ENCODE results near the gene DMP1.
A peak's percentile ranks its signal among the peaks of the same experiment; 100 is the strongest.

The DMP1 gene

GRCh38 chr4:87649980-87650379 lies at the start of gene DMP1:
TSS of gene DMP1 (plus strand) at chr4:87650280. CDS start at chr4:87656493, 6,213 bp downstream.
- DNase-seq: no peak

- DNase-seq: no peak
These were observed 48.7 kb upstream of the DMP1 start for GRCh38 chr4:87601361-87601760.

- no peak for DNase-seq
These were observed 41.9 kb upstream of the DMP1 start, which contains the start of gene DSPP for GRCh38 chr4:87608229-87608628. TSS of gene DSPP (plus strand) at chr4:87608529. CDS start at chr4:87610909, 2,380 bp downstream.

GRCh38 chr4:87614292-87614890 lies 35.7 kb upstream of the DMP1 start:
- DNase-seq: no peak

- DNase-seq: no peak
These were observed 33.8 kb upstream of the DMP1 start for GRCh38 chr4:87616268-87616667.

- no peak for DNase-seq
These were observed 30.0 kb upstream of the DMP1 start for GRCh38 chr4:87620086-87620485.

- DNase-seq: no peak
These were observed 29.6 kb upstream of the DMP1 start for GRCh38 chr4:87620491-87620890.

GRCh38 chr4:87622303-87622702 lies 27.8 kb upstream of the DMP1 start:
- DNase-seq: no peak

- DNase-seq: no peak
These were observed 25.4 kb upstream of the DMP1 start for GRCh38 chr4:87624698-87625097.

GRCh38 chr4:87631668-87632067 lies 18.4 kb upstream of the DMP1 start:
- no peak for DNase-seq

GRCh38 chr4:87632469-87632868 lies 17.6 kb upstream of the DMP1 start:
- no peak for DNase-seq

GRCh38 chr4:87633243-87633642 lies 16.8 kb upstream of the DMP1 start:
- DNase-seq: no peak

GRCh38 chr4:87644286-87644685 lies 5.8 kb upstream of the DMP1 start:
- DNase-seq: no peak

GRCh38 chr4:87650938-87651337 lies 858 bp downstream of the DMP1 start:
- DNase-seq: no peak

- DNase-seq: no peak
These were observed 1.9 kb downstream of the DMP1 start for GRCh38 chr4:87651941-87652340.

- no peak for DNase-seq
These were observed 4.5 kb downstream of the DMP1 start for GRCh38 chr4:87654487-87655044.

- no peak for DNase-seq
These were observed 7.4 kb downstream of the DMP1 start for GRCh38 chr4:87657525-87657924.

- no peak for DNase-seq
These were observed 9.3 kb downstream of the DMP1 start for GRCh38 chr4:87659247-87659931.

- no peak for DNase-seq
These were observed 12.8 kb downstream of the DMP1 start for GRCh38 chr4:87662871-87663270.

- no peak for DNase-seq
These were observed 19.3 kb downstream of the DMP1 start for GRCh38 chr4:87669373-87669772.

- no peak for DNase-seq
These were observed 27.7 kb downstream of the DMP1 start for GRCh38 chr4:87677731-87678130.

GRCh38 chr4:87679449-87680169 lies 29.5 kb downstream of the DMP1 start:
- DNase-seq: peak; percentile 1

- no peak for DNase-seq
These were observed 30.2 kb downstream of the DMP1 start for GRCh38 chr4:87680271-87680670.

- DNase-seq: no peak
These were observed 38.2 kb downstream of the DMP1 start for GRCh38 chr4:87688316-87688715.

All from activated effector memory CD4-positive, alpha-beta T cell treated with Interleukin-2 at 50 U/mL for 16 hours (primary cell).